HG02798 (cell line): ENCODE measurements around the gene MED13L.

Experiments used
- ATAC-seq: cut with Tn5 transposase; IDR thresholded peaks from one replicate; pipeline ENCODE4 v1.9.1; 2021; ENCODE audit warnings: mild to moderate bottlenecking; ENCODE audit not compliant: unreplicated experiment, poor library complexity

MED13L gene

GRCh38 chr12:115936997-115937916 lies 340.2 kb downstream of the MED13L start:
- no peak for ATAC-seq

- no peak for ATAC-seq
These were observed 342.6 kb downstream of the MED13L start for GRCh38 chr12:115934877-115935276.

- ATAC-seq, result no peak
These were observed 343.4 kb downstream of the MED13L start for GRCh38 chr12:115934046-115934445.

GRCh38 chr12:115932066-115932465 lies 345.4 kb downstream of the MED13L start:
- ATAC-seq, result no peak

- no peak for ATAC-seq
These were observed 347.2 kb downstream of the MED13L start for GRCh38 chr12:115930336-115930735.

- no peak for ATAC-seq
These were observed 351.3 kb downstream of the MED13L start for GRCh38 chr12:115926037-115926670.

- no peak for ATAC-seq
These were observed 353.6 kb downstream of the MED13L start for GRCh38 chr12:115923851-115924250.

GRCh38 chr12:115922952-115923564 lies 354.4 kb downstream of the MED13L start:
- no peak for ATAC-seq

GRCh38 chr12:115920395-115921183 lies 356.9 kb downstream of the MED13L start:
- ATAC-seq, result no peak

- ATAC-seq, result no peak
These were observed 358.7 kb downstream of the MED13L start for GRCh38 chr12:115918763-115919162.

- peak; percentile 78 for ATAC-seq
These were observed 360.4 kb downstream of the MED13L start for GRCh38 chr12:115916910-115917668.

GRCh38 chr12:115914122-115914521 lies 363.4 kb downstream of the MED13L start:
- no peak for ATAC-seq

- ATAC-seq, result no peak
These were observed 365.1 kb downstream of the MED13L start for GRCh38 chr12:115912440-115912839.

GRCh38 chr12:115911360-115911759 lies 366.1 kb downstream of the MED13L start:
- ATAC-seq, result no peak

GRCh38 chr12:115910057-115910456 lies 367.4 kb downstream of the MED13L start:
- no peak for ATAC-seq
